Measurements from ENCODE around the gene MRPL38. TPM values are rescaled to one million over a fixed set of nuclear protein-coding genes. Genes with fewer than 3 reads are reported as not detected.

MRPL38 gene
- total and polyA plus RNA-seq, 2 of the 8 experiments (the other 6 are each of a cell fraction or from before 2014, with no cell fraction given) = 78.4 to 125 TPM

- TF ChIP-seq CTCF (IDR thresholded peaks at IDR 0.05; ENCODE audit: control extremely low read depth in 1 of 3, insufficient read depth in 1 of 3, low read depth in 1 of 3, low read length in 3 of 3) = peak; percentile 50 to 62 (median 57)
Observed at GRCh38 chr17:75876190-75876937, 28.3 kb downstream of the MRPL38 start (continued).
